H1 (cell line): ENCODE results near the gene CIITA. TPM values are rescaled to one million over a fixed set of nuclear protein-coding genes. Genes with fewer than 3 reads are reported as not detected.

Experiments
- CTCF ChIA-PET: fragments of 300-600 bp; sonication (Branson Sonifier 250); formaldehyde crosslinking; loops from one replicate; lab custom pipeline; 2021; ENCODE audit not compliant: partially characterized antibody; lab: Charles Lee
- POLR2A ChIA-PET: fragments of 300-600 bp; sonication (Branson Sonifier 250); formaldehyde crosslinking; loops from one replicate; lab custom pipeline; 2021; ENCODE audit warnings: inconsistent platforms; ENCODE audit not compliant: partially characterized antibody; lab: Charles Lee
- DNase-seq, 2 experiments: peaks; one replicate each; pipeline versions ENCODE4 v3.0.0 to v3.0.0-alpha.2; 2010 to 2022; ENCODE audit warnings: low spot score in 2 of 2, low read depth in 1 of 2, mixed read lengths in 1 of 2
- FAIRE-seq: peaks from 2 replicates; lab custom pipeline; 2011; peaks lifted over from hg19 to GRCh38; lab: Jason Lieb, UNC
- H2AFZ ChIP-seq: 2 replicates; pipeline ENCODE4 v1.8.1; 2012; ENCODE audit warnings: low read length, inconsistent platforms
- H2AK5ac ChIP-seq: 2 replicates; pipeline ENCODE4 v1.6.1; 2013; ENCODE audit warnings: low read depth, low read length
- H2BK120ac ChIP-seq: replicated peaks from 2 replicates; pipeline ENCODE3; 2013; ENCODE audit warnings: low read depth, low read length, inconsistent platforms
- H2BK12ac ChIP-seq: 2 replicates; pipeline ENCODE4 v1.6.1; 2013; ENCODE audit warnings: low read depth, low read length
- H2BK15ac ChIP-seq: 2 replicates; pipeline ENCODE4 v1.6.1; 2013; ENCODE audit warnings: low read length
- H2BK20ac ChIP-seq: 2 replicates; pipeline ENCODE4 v1.6.1; 2013; ENCODE audit warnings: low read length
- H2BK5ac ChIP-seq: 2 replicates; pipeline ENCODE4 v1.6.1; 2013; ENCODE audit warnings: low read depth, low read length
- H3K14ac ChIP-seq: 2 replicates; pipeline ENCODE4 v1.6.1; 2013; ENCODE audit warnings: inconsistent platforms; ENCODE audit not compliant: insufficient read length
- H3K18ac ChIP-seq: 2 replicates; pipeline ENCODE4 v1.6.1; 2013; ENCODE audit warnings: low read length; ENCODE audit errors: extremely low read depth
- H3K23ac ChIP-seq: 2 replicates; pipeline ENCODE4 v1.6.1; 2013; ENCODE audit warnings: inconsistent platforms; ENCODE audit not compliant: insufficient read length
- H3K23me2 ChIP-seq: 2 replicates; pipeline ENCODE4 v1.6.1; 2013; ENCODE audit warnings: low read depth, low read length
- H3K27ac ChIP-seq: 2 replicates; pipeline ENCODE4 v1.6.1; 2011; ENCODE audit warnings: low read depth, low read length, inconsistent platforms
- H3K27me3 ChIP-seq, 4 experiments: replicated peaks in 1 of 4; 1 replicate in 1 of 4; 2 replicates in 3 of 4; pipeline versions ENCODE4 v1.6.1 to v1.8.1; 2011 to 2013; ENCODE audit warnings: low read length in 3 of 4, mild to moderate bottlenecking in 3 of 4, inconsistent platforms in 2 of 4, mixed read lengths in 2 of 4, moderate library complexity in 1 of 4; ENCODE audit not compliant: control insufficient read depth in 3 of 4, insufficient read depth in 3 of 4; ENCODE audit errors: extremely low read depth in 1 of 4
- H3K36me3 ChIP-seq, 4 experiments: 2 replicates each; pipeline versions ENCODE4 v1.6.1 to v1.8.1; 2011 to 2013; ENCODE audit warnings: mild to moderate bottlenecking in 4 of 4, low read length in 3 of 4, moderate library complexity in 2 of 4, control low read depth in 1 of 4, inconsistent platforms in 1 of 4; ENCODE audit not compliant: insufficient read depth in 4 of 4, control insufficient read depth in 2 of 4
- H3K4ac ChIP-seq: replicated peaks from 2 replicates; pipeline ENCODE3; 2013; ENCODE audit warnings: low read length, low read depth, mixed read lengths, inconsistent platforms; ENCODE audit not compliant: insufficient read length
- H3K4me1 ChIP-seq, 4 experiments: replicated peaks in 1 of 4; 1 replicate in 1 of 4; 2 replicates in 3 of 4; pipeline versions ENCODE4 v1.6.1 to v1.8.1; 2011 to 2013; ENCODE audit warnings: low read length in 3 of 4, inconsistent platforms in 2 of 4, mixed read lengths in 1 of 4; ENCODE audit not compliant: insufficient read depth in 4 of 4, control insufficient read depth in 3 of 4
- H3K4me2 ChIP-seq, 2 experiments: 2 replicates each; pipeline versions ENCODE4 v1.6.1 to v1.8.1; 2011 to 2013; ENCODE audit warnings: low read depth in 2 of 2, low read length in 2 of 2, control low read depth in 1 of 2, inconsistent platforms in 1 of 2, mild to moderate bottlenecking in 1 of 2; ENCODE audit not compliant: insufficient read depth in 1 of 2
- H3K4me3 ChIP-seq, 4 experiments: fragments of 200-600, 300-600 bp in 1 of 4; sonication (generic), shearing (Covaris generic), sonication (Bioruptor Twin) in 1 of 4; 2 replicates each; pipeline versions ENCODE4 v1.5.1 to v1.8.1; 2011 to 2016; ENCODE audit warnings: low read length in 4 of 4, low read depth in 3 of 4, control low read depth in 2 of 4, inconsistent platforms in 2 of 4, mild to moderate bottlenecking in 2 of 4, mixed read lengths in 1 of 4, moderate library complexity in 1 of 4; ENCODE audit not compliant: insufficient read depth in 2 of 4; ENCODE audit errors: extremely low read depth in 1 of 4
- H3K56ac ChIP-seq: replicated peaks from 2 replicates; pipeline ENCODE3; 2013; ENCODE audit warnings: low read depth, mild to moderate bottlenecking, mixed read lengths, low read length, inconsistent platforms; ENCODE audit not compliant: insufficient read length
- H3K79me1 ChIP-seq: 2 replicates; pipeline ENCODE4 v1.6.1; 2013; ENCODE audit warnings: low read depth, low read length, control low read depth
- H3K79me2 ChIP-seq, 2 experiments: 2 replicates each; pipeline versions ENCODE4 v1.6.1 to v1.8.1; 2012 to 2013; ENCODE audit warnings: low read length in 2 of 2, mild to moderate bottlenecking in 2 of 2, inconsistent platforms in 1 of 2; ENCODE audit not compliant: insufficient read depth in 2 of 2, control insufficient read depth in 1 of 2
- H3K9ac ChIP-seq, 4 experiments: replicated peaks in 1 of 4; 1 replicate in 1 of 4; 2 replicates in 3 of 4; pipeline versions ENCODE4 v1.6.1 to v1.8.1; 2011 to 2013; ENCODE audit warnings: low read depth in 3 of 4, low read length in 3 of 4, control low read depth in 2 of 4, mild to moderate bottlenecking in 2 of 4, moderate library complexity in 2 of 4, inconsistent platforms in 1 of 4; ENCODE audit errors: extremely low read depth in 1 of 4
- H3K9me3 ChIP-seq, 2 experiments: 2 replicates each; pipeline versions ENCODE4 v1.6.1 to v1.8.1; 2012 to 2013; ENCODE audit warnings: mild to moderate bottlenecking in 2 of 2, moderate library complexity in 2 of 2, control low read depth in 1 of 2, inconsistent platforms in 1 of 2, low read depth in 1 of 2, low read length in 1 of 2, mixed read lengths in 1 of 2; ENCODE audit not compliant: insufficient read depth in 2 of 2
- H4K20me1 ChIP-seq, 2 experiments: replicated peaks in 1 of 2; 2 replicates each; pipeline versions ENCODE3 to v1.8.1; 2011 to 2013; ENCODE audit warnings: inconsistent platforms in 2 of 2, low read length in 2 of 2, mild to moderate bottlenecking in 1 of 2; ENCODE audit not compliant: insufficient read depth in 2 of 2, control insufficient read depth in 1 of 2
- H4K5ac ChIP-seq: 2 replicates; pipeline ENCODE4 v1.6.1; 2013; ENCODE audit warnings: low read length, low read depth, mixed read lengths, inconsistent platforms; ENCODE audit not compliant: insufficient read length
- H4K8ac ChIP-seq: 2 replicates; pipeline ENCODE4 v1.8.0; 2013; ENCODE audit warnings: mild to moderate bottlenecking, moderate library complexity, low read length, inconsistent platforms; ENCODE audit not compliant: insufficient read depth; ENCODE audit errors: extremely low read depth
- H4K91ac ChIP-seq: replicated peaks from 2 replicates; pipeline ENCODE3; 2013; ENCODE audit warnings: low read length, mixed read lengths, inconsistent platforms; ENCODE audit not compliant: insufficient read length
- ATF2 ChIP-seq: IDR thresholded peaks from 2 replicates; pipeline ENCODE4 v1.6.1; 2012; ENCODE audit warnings: low read length, inconsistent platforms
- BRCA1 ChIP-seq: IDR thresholded peaks from 2 replicates; pipeline ENCODE4 v1.6.1; 2012; ENCODE audit warnings: low read depth, low read length, improper control_type of control experiment
- CEBPB ChIP-seq: IDR thresholded peaks from 2 replicates; pipeline ENCODE4 v1.6.1; 2012; ENCODE audit warnings: low read depth, low read length
- JUND ChIP-seq: IDR thresholded peaks from 2 replicates; pipeline ENCODE4 v1.6.1; 2011; ENCODE audit warnings: mild to moderate bottlenecking, improper control_type of control experiment, low read length
- NANOG ChIP-seq: IDR thresholded peaks from 2 replicates; pipeline ENCODE4 v1.6.1; 2011; ENCODE audit warnings: low read length, low read depth, mild to moderate bottlenecking, inconsistent platforms; ENCODE audit not compliant: insufficient read depth, poor library complexity, severe bottlenecking
- RXRA ChIP-seq: IDR thresholded peaks from 2 replicates; pipeline ENCODE4 v1.6.1; 2011; ENCODE audit warnings: low read depth, mild to moderate bottlenecking, low read length, moderate library complexity; ENCODE audit not compliant: insufficient read depth
- TEAD4 ChIP-seq: IDR thresholded peaks from 2 replicates; pipeline ENCODE4 v1.6.1; 2012; ENCODE audit warnings: low read depth, low read length, inconsistent platforms, mixed read lengths
- WGBS, 2 experiments: shearing (Covaris generic) in 1 of 2; methylation state at CpG; one replicate each; pipeline versions ENCODE4 v1.1.6 to v1.1.7; 2013 to 2015; ENCODE audit warnings: low lambda C conversion rate in 2 of 2, mixed read lengths in 2 of 2, inconsistent platforms in 1 of 2, low coverage in 1 of 2, missing lambda C conversion rate in 1 of 2; ENCODE audit not compliant: insufficient replicate concordance in 2 of 2, insufficient coverage in 1 of 2, insufficient read length in 1 of 2; ENCODE audit errors: extremely low coverage in 1 of 2, missing lambda C conversion rate in 1 of 2; 5-methylcytosine and 5-hydroxymethylcytosine counted together
- polyA plus RNA-seq, 7 experiments: library from polyadenylated mRNA; depleted of rRNA in 3 of 7; stranded (reverse) in 5 of 7; unstranded in 2 of 7; fragments of >200 nt in 5 of 7; fragments of 200-250 nt in 2 of 7; gene quantifications; 1 replicate in 5 of 7; 2 replicates in 1 of 7; 4 replicates in 1 of 7; pipeline versions ENCODE4 v1.2.1 to v1.2.3, GENCODE V29; 2011 to 2013; ENCODE audit warnings: missing spikeins in 2 of 7, mixed read lengths in 2 of 7
- total RNA-seq: library from RNA; stranded (reverse); fragmentation: NEBNext Ultra II Directional; extraction: Animal tissue kit (Norgen Biotek cat#: 25700); gene quantifications from 2 replicates; pipeline ENCODE4 v1.2.1, GENCODE V29; 2021

CIITA gene
- total and polyA plus RNA-seq, 2 of the 8 experiments (the other 6 are each of a cell fraction or from before 2014, with no cell fraction given) = 0.07 to 0.17 TPM

DNA sequence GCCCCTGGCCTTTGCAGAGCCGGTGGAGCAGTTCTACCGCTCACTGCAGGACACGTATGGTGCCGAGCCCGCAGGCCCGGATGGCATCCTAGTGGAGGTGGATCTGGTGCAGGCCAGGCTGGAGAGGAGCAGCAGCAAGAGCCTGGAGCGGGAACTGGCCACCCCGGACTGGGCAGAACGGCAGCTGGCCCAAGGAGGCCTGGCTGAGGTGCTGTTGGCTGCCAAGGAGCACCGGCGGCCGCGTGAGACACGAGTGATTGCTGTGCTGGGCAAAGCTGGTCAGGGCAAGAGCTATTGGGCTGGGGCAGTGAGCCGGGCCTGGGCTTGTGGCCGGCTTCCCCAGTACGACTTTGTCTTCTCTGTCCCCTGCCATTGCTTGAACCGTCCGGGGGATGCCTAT, 29.5 kb downstream of the CIITA start:
- Histone ChIP-seq H3K9ac (no peak overlapping the region), H3K23me2 (no peaks in the 10 kb centered on the region), H3K9me3 (no peaks in the 10 kb centered on the region), H3K79me2 (no peaks in the 10 kb centered on the region), H3K4ac (no peak overlapping the region), H3K79me1 (no peaks in the 10 kb centered on the region), H3K36me3 (no peaks in the 10 kb centered on the region), H2BK120ac (no peak overlapping the region), H2BK15ac (no peak overlapping the region), H2AFZ (no peak overlapping the region), H3K18ac (no peak overlapping the region), H3K14ac (no peak overlapping the region), H2BK20ac (no peak overlapping the region), H4K5ac (no peak overlapping the region), H3K27ac (no peak overlapping the region), H2BK12ac (no peak overlapping the region), H4K20me1 (no peaks in the 10 kb centered on the region), H3K4me2 (no peak overlapping the region), H3K56ac (no peak overlapping the region), H4K91ac (no peak overlapping the region), H3K27me3 (no peaks in the 10 kb centered on the region; a peak in 1 of 7 replicates), H3K4me3 (no peak overlapping the region), H3K4me1 (peaks cover 0 to 3% (median 0%) of the 10 kb centered on the region in 4 experiments; a peak in 1 of 7 replicates), H2AK5ac (no peak overlapping the region), H4K8ac (no peak overlapping the region), H3K23ac (no peak overlapping the region), H2BK5ac (no peak overlapping the region)
- TF ChIP-seq JUND (no peak), CEBPB (no peak), NANOG (no peak), ATF2 (no peak), RXRA (no peak), BRCA1 (no peak), TEAD4 (no peak)
- WGBS, 2 experiments = 92% methylated on average over 16 of the region's 19 CpGs; no CpG with 5 or more reads in 1 of the 2 experiments
- no peak for FAIRE-seq
- ChIA-PET CTCF (interaction anchor here (0.9 to 7.1 kb wide), 5 partner anchors 9 to 156 kb away, joined by 3 to 82 read pairs (median 4); no protein-coding TSS in a partner anchor), POLR2A (interaction anchor here (1.3 kb wide), 1 partner anchor 10 kb away, joined by 7 read pairs; no protein-coding TSS in a partner anchor)
- DNase-seq = no peak
